HG03097 (cell line): ENCODE data around the gene RNF157.
"Not testable (repeated sequence)": the region's sequence is repeated elsewhere in the genome, so short reads cannot be mapped to it uniquely, and the experiment has no call there.

ENCODE experiments used
- ATAC-seq: cut with Tn5 transposase; IDR thresholded peaks from one replicate; pipeline ENCODE4 v1.9.1; 2021; ENCODE audit not compliant: unreplicated experiment, low FRiP score

Gene RNF157

GRCh38 chr17:76195281-76196096 is 44.8 kb downstream of the RNF157 start:
- ATAC-seq, result no peak

DNA sequence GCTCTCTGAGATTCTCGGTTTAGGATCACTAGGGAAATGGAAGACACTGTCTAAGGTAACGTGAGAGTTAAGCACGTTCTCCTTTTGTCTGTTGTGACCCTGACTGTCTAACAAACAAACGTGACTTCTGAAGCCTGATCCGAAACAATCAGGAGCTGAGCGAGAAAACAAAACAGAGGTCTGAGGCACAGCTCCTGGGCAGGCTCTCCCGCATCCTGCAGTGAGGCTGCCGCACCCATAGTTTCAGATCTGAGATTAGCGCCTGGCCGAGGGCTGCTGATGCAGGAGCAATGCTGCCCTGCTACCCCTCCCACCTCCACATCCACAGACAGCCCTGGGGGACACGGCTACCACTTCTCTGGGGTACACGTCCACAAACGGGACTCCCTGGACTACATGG is 46.7 kb downstream of the RNF157 start:
- ATAC-seq, result no peak

DNA sequence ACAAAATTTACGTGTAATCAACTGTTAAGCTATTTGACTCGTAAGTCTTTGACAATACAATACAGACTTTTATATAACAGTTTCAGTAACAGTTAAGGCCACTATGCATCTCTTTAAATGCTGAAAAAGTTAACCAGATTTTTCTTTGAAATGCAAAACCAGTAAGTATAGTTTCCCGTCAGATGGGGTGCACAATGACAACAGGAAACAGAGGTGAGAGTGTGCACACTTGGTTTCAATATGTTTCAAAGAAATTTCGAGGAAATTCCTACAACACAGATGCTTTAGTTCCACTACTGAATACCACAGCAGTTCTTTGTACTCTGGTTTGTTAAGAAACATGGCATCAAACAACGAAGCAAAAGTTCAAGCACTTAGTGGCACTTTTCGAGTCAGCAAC is 48.4 kb downstream of the RNF157 start:
- peak; percentile 63 for ATAC-seq

- ATAC-seq, result no peak
Measured at GRCh38 chr17:76189741-76190140, 50.6 kb downstream of the RNF157 start.

GRCh38 chr17:76189247-76189646 is 51.0 kb downstream of the RNF157 start:
- ATAC-seq, result no peak

DNA sequence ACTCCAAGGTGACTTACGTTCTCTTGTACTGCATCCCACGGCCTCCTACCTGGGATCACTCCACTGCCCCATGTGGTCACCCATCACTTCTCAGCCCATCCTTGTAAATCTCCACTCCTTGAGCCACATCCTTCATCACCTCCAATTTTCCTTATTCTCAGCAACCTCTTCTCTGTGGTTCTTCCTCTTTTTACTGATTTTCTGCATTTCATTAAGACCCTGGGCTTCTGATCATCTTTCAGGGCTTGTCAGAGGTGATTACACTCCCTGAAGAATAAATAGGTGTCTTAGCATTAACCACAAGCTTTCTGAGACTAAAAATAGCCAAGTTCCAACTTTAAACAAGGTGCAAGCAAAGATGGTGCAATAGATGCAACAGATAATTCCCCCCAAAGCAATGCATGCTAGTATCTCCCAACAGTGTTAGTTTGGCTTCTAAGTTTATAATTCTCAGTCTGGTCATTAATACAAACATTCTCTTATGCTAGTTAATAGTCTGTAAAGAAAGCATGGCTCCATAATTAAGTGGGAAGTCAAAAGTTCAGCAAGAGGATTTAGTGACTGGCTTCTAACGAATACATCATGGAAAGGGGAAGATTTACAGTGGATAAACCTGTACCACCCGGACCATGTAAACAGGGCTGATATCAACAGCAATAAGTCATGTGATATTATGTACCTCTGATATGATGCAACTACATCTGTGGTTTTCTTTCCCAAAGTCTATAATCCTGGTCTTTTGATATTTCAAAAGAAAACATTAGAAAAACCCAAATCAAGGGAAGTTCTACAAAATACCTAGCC is 51.9 kb downstream of the RNF157 start:
- ATAC-seq, result no peak

- not testable (repeated sequence) for ATAC-seq
Measured at GRCh38 chr17:76186774-76187173, 53.5 kb downstream of the RNF157 start.

GRCh38 chr17:76184290-76184689 is 56.0 kb downstream of the RNF157 start:
- ATAC-seq, result no peak

GRCh38 chr17:76182016-76182764 is 58.1 kb downstream of the RNF157 start:
- ATAC-seq, result peak; percentile 82

DNA sequence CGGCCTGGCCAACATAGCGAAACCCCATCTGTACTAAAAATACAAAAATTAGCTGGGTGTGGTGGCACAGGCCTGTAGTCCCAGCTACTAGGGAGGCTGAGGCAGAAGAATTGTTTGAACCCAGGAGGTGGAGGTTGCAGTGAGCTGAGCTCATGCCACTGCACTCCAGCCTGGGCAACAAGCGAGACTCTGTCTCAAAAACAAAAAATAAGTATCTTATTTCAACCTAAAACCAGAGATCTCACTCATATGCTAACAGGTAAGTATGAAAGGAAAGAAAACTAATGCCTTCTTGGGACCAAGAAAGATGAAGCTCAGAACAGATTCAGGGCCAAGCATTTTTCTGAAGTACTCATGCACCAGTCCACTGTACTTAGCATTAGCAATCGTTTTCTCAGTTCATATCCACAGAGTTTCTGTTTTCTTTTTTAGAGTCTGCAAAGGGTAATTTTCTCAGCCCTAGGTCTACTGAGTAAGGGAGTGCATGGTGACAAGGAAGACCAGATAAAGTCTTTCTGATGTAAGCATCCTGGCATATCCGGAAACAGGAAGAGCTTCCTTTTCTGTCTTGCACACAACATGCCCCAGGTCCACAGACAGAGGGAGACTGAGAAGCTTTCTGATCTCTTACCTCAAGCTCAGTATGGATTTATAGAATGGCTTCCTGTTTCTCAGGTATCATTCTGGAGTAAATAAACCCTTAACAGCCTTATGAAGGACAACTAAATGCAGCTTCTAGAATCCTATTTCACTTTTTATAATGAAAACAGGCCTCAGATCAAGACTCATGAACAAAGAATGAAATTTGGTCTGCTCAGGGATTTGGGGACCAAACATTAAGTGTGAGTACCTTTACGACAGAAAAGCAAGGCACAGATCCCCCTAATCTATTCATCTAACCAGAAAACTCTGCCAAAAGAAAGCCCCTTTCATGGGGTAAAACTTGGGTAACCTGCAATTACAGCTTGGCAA is 60.5 kb downstream of the RNF157 start:
- ATAC-seq, result no peak

GRCh38 chr17:76178124-76178523 is 62.2 kb downstream of the RNF157 start:
- ATAC-seq, result no peak

- no peak for ATAC-seq
Measured at GRCh38 chr17:76176701-76177574, 63.4 kb downstream of the RNF157 start.

DNA sequence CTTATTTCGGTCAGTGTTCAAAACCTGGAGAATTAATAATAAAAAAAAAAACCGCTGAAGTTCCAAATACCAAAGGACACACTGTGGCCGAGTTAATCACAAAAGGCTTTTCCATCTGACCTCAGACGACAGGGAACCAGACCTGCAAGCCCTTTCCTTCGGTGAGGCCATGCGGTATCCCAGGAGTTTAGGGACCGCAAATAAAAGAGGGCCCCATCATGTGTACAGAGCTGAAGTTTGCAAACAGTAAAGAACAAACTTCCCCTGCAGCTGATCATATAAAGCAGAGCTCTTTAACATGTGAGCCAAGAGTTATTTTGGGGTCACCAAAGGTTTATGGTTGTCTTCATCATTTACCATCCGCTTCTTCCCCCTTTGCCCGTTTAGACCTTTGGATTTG is 66.3 kb downstream of the RNF157 start:
- ATAC-seq, result no peak

DNA sequence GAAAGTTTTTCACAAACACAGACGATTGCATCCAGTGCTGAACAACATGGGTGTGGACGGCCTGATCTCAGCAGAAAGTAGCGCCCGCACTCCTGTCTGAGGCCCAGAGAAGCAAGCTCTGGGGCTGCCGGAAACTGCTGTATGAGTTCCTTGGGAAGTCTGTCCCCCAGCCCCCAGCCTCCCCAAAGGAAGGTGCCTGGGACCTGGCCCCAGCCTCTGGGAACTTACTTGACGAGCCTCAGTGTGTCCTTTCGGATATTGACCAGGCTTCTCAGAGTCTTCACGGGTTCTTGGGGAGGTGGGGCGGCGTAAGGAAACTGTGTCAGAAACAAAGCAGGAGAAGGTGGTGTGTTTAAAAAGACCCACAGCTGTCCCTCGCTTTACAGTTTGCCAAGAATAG is 66.8 kb downstream of the RNF157 start:
- no peak for ATAC-seq

DNA sequence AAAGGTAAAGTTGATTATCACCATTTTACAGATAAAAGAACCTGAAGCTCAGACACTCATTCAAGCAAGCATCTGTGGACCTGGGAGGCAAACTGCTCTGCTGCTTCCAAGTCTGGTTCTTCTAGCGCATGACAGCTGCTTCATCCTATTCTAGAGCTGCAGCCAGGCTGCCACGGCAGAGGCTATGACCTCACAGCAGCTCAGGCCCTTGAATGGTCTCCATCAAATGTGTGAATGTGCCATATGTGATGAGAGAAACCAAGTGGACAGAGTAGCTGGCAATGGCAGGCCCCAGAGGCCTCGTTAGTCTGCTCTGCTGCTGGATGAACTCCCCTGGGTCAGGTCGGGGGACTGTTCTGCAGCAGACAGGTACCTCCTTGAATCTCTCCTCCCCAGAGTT is 68.6 kb downstream of the RNF157 start:
- no peak for ATAC-seq

GRCh38 chr17:76170114-76170513 is 70.2 kb downstream of the RNF157 start:
- ATAC-seq, result no peak

GRCh38 chr17:76166906-76167305 is 73.4 kb downstream of the RNF157 start:
- no peak for ATAC-seq

DNA sequence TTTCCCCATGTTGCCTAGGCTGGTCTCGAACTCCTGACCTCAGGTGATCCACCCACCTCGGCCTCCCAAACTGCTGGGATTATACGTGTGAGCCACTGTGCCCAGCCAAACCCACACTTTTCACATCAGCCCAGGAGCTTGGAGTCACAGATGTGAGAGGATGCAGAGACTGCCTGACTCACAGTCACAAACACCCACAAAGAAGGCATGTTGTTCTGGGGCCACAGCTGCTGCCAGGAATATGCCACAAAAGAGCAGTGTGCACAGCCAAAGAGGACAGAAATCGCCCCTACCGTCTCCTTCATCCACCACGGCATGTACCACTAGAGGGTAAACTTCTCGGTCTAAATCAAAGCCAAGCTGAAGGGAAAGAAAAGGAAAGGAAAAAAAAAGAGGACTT is 74.1 kb downstream of the RNF157 start:
- no peak for ATAC-seq

DNA sequence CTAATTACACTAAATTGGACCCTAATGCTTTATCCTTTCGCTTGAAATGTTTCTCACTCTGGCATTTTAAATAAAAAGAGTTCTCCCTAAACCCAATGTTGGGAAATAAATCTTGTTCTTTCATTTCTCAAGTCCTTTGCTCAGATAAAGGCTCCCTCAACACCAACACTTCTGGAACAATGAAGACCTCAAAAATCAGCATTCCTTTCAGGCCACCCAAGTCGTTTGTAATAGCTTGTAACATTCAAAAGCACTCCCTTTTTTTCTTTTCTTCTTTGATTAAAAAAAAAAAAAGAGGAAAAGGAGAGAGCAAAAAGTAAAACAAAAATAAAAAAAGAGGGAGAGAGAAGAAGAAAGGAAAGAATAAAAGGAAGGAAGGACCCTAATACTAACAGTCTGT is 76.0 kb downstream of the RNF157 start:
- ATAC-seq, result no peak
